Kidney (tissue), 14 donors: ENCODE measurements around the gene ANAPC16. TPM values are rescaled to one million over a fixed set of nuclear protein-coding genes. Genes with fewer than 3 reads are reported as not detected.
A peak's percentile ranks its signal among the peaks of the same experiment; 100 is the strongest.
"Not testable (repeated sequence)": the region's sequence is repeated elsewhere in the genome, so short reads cannot be mapped to it uniquely, and the experiment has no call there.

Source experiments
- DNase-seq, 5 donors: peaks; one replicate each; pipeline ENCODE4 v3.0.0-alpha.2; 2013 to 2020
- FAIRE-seq: peaks from 2 replicates; lab custom pipeline; 2012; peaks lifted over from hg19 to GRCh38; lab: Jason Lieb, UNC
- H3K27ac ChIP-seq, 2 donors: one replicate each; pipeline ENCODE4 v1.7.0; 2013; ENCODE audit warnings: low read depth in 2 of 2, low read length in 2 of 2, inconsistent platforms in 1 of 2
- H3K27me3 ChIP-seq: one replicate; pipeline ENCODE4 v1.7.1; 2013; ENCODE audit warnings: low read length, inconsistent platforms; ENCODE audit not compliant: control insufficient read depth, insufficient read depth
- H3K36me3 ChIP-seq, 3 donors: one replicate each; pipeline versions ENCODE4 v1.7.0 to v1.7.1; 2013; ENCODE audit warnings: low read length in 3 of 3, control low read depth in 1 of 3, inconsistent platforms in 1 of 3; ENCODE audit not compliant: insufficient read depth in 3 of 3, control insufficient read depth in 2 of 3
- H3K4me1 ChIP-seq, 3 donors: one replicate each; pipeline versions ENCODE4 v1.7.0 to v1.7.1; 2013; ENCODE audit warnings: low read length in 3 of 3, inconsistent platforms in 1 of 3, low read depth in 1 of 3; ENCODE audit not compliant: control insufficient read depth in 2 of 3, insufficient read depth in 2 of 3
- H3K4me3 ChIP-seq, 3 donors: one replicate each; pipeline versions ENCODE4 v1.7.0 to v1.8.1; 2013; ENCODE audit warnings: low read length in 3 of 3, control low read depth in 1 of 3, inconsistent platforms in 1 of 3
- H3K9ac ChIP-seq, 3 donors: one replicate each; pipeline versions ENCODE4 v1.7.0 to v1.7.1; 2013; ENCODE audit warnings: low read length in 3 of 3, control low read depth in 1 of 3, inconsistent platforms in 1 of 3
- H3K9me3 ChIP-seq, 3 donors: one replicate each; pipeline versions ENCODE4 v1.7.0 to v1.7.1; 2013; ENCODE audit warnings: low read length in 3 of 3, control low read depth in 1 of 3, inconsistent platforms in 1 of 3; ENCODE audit not compliant: control insufficient read depth in 2 of 3, insufficient read depth in 1 of 3
- CTCF ChIP-seq: IDR thresholded peaks from 3 replicates; pipeline ENCODE4 v1.5.1; 2012; ENCODE audit warnings: mild to moderate bottlenecking, moderate library complexity, borderline replicate concordance; ENCODE audit not compliant: insufficient read depth; ENCODE audit errors: extremely low read depth
- intact Hi-C: fragments of 100-400 bp; cut with DNase I; formaldehyde crosslinking; loops from one replicate; pipeline ENCODE4 v1.11.1; 2022
- polyA plus RNA-seq: library from polyadenylated mRNA; stranded (reverse); fragments of 350-450 nt; fragmentation: Illumina TruSeq; extraction: RNeasy Lipid Tissue Mini Kit (QIAGEN cat#74804); gene quantifications from one replicate; pipeline ENCODE4 v1.2.3, GENCODE V29; 2014; ENCODE audit warnings: low read depth, low replicate concordance; ENCODE audit not compliant: insufficient read depth
- total RNA-seq: library from RNA; stranded (reverse); fragmentation: NEBNext Ultra II Directional; extraction: Animal tissue kit (Norgen Biotek cat#: 25700); gene quantifications from one replicate; pipeline ENCODE4 v1.2.1, GENCODE V29; 2021
- donor health status: control.
- donor health status: control.
- donor health status: control.
- donor health status: control.
- donor health status: control.
- donor health status: DM: yes; HTN: yes; CAD: no.
- donor health status: Normal renal cell carcinoma (clear cell type).

Gene ANAPC16
- total and polyA plus RNA-seq, 2 donors from 2014 or later, result 132 to 210 TPM

- intact Hi-C loops, result loop anchor here (5.0 to 10.0 kb wide), 2 partner anchors 114 to 169 kb away; no protein-coding TSS in a partner anchor
- Histone ChIP-seq H3K9me3 (no peaks in the 10 kb centered on the region), H3K36me3 (peaks cover 0 to 5% (median 4%) of the 10 kb centered on the region in 3 donors), H3K27ac (no peak overlapping the region), H3K27me3 (no peaks in the 10 kb centered on the region), H3K9ac (no peak overlapping the region), H3K4me3 (no peak overlapping the region), H3K4me1 (peaks cover 2 to 19% (median 10%) of the 10 kb centered on the region in 3 donors)
- FAIRE-seq, result no peak
- TF ChIP-seq CTCF, result no peak
- no peak for DNase-seq
Observed at GRCh38 chr10:72221278-72221677, 5.5 kb downstream of the ANAPC16 start.

- no peaks in the 10 kb centered on the region for H3K27me3 ChIP-seq
- DNase-seq (peak in 1 of 5 donors; percentile 15), FAIRE-seq (no peak)
- H3K9me3 ChIP-seq, result no peaks in the 10 kb centered on the region
- H3K36me3 ChIP-seq, result peaks cover 0 to 5% (median 4%) of the 10 kb centered on the region in 3 donors
- no peak for TF ChIP-seq CTCF
- H3K4me3 ChIP-seq, result no peak overlapping the region
- H3K4me1 ChIP-seq, result peaks cover 0 to 10% (median 5%) of the 10 kb centered on the region in 3 donors
- H3K27ac ChIP-seq, result peak overlapping the region in 1 of 2 donors; percentile 84
- intact Hi-C loops, result loop anchor here (5.0 to 10.0 kb wide), 2 partner anchors 111 to 171 kb away; no protein-coding TSS in a partner anchor
- no peak overlapping the region for H3K9ac ChIP-seq
Observed at GRCh38 chr10:72223743-72224101, 7.9 kb downstream of the ANAPC16 start.

DNA sequence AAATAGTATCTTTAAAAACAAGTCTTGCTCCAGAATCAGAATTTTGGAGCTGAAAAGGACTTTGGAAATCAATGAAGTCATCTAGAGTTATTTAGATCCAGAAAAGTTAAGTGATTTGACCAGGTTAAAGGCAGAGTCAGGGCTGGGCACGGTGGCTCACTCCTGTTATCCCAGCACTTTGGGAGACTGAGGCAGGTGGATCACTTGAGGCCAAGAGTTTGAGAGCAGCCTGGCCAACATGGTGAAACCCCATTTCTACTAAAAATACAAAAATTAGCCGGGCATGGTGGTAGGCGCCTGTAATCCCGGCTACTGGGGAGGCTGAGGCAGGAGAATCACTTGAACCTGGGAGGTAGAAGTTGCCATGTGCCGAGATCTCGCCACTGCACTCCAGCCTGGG is 8.4 kb downstream of the ANAPC16 start:
- DNase-seq, H3K27me3 ChIP-seq, FAIRE-seq, H3K4me3 ChIP-seq, H3K36me3 ChIP-seq, H3K9ac ChIP-seq, H3K9me3 ChIP-seq, H3K4me1 ChIP-seq: not testable (repeated sequence)
- peak overlapping the region in 1 of 2 donors; percentile 84 for H3K27ac ChIP-seq
- intact Hi-C loops, result loop anchor here (5.0 to 10.0 kb wide), 2 partner anchors 111 to 172 kb away; no protein-coding TSS in a partner anchor

- TF ChIP-seq CTCF, result no peak
- H3K4me3 ChIP-seq, result no peak overlapping the region
- intact Hi-C loops, result loop anchor here (10.0 kb wide), 1 partner anchor 108 kb away; no protein-coding TSS in a partner anchor
- H3K9me3 ChIP-seq, result no peaks in the 10 kb centered on the region
- peaks cover 0 to 5% (median 4%) of the 10 kb centered on the region in 3 donors for H3K36me3 ChIP-seq
- FAIRE-seq (no peak), DNase-seq (no peak)
- no peak overlapping the region for H3K9ac ChIP-seq
- no peak overlapping the region for H3K27ac ChIP-seq
- no peaks in the 10 kb centered on the region for H3K27me3 ChIP-seq
- H3K4me1 ChIP-seq, result peaks cover 0 to 4% (median 3%) of the 10 kb centered on the region in 3 donors
Observed at GRCh38 chr10:72226418-72227027, 10.7 kb downstream of the ANAPC16 start.
